Epidermal melanocyte (primary cell): Measurements from ENCODE around the gene SEPTIN2.
"Not testable (repeated sequence)": the region's sequence is repeated elsewhere in the genome, so short reads cannot be mapped to it uniquely, and the experiment has no call there.

Source experiments
- DNase-seq: peaks from one replicate; pipeline ENCODE4 v3.0.0; 2011; ENCODE audit warnings: low spot score; ENCODE audit not compliant: insufficient read length

Gene SEPTIN2

DNA sequence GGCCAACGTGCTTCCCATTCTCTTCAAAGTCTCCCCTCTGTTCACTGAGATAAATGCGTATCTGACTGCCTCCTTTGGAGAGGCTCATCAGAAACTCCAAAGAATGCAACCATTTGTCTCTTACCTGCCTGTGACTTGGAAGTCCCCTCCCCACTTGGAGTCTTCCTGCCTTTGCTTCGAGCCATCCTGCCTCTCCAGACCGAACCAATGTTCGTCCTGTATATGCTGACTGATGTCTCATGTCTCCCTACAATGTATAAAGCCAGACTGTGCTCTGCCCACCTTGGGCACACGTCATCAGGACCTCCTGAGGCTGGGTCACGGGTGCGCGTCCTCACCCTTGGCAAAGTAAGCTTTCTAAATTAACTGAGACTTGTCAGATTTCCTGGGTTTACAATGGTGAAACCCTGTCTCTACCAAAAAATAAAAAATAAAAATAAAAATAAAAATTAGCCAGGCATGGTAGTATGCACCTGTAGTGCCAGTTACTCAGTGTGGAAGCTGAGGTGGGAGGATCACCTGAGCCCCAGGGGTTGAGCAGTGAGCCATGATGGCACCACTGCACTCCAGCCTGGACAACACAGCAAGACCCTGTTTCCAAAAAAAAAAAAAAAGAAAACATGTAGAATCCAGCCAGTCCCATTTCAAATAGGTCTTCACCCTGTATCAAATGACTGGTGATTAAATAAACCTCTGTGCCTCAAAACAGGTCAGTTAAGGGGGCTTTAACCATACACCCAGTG is 29.2 kb upstream of the SEPTIN2 start:
- DNase-seq: no peak

DNA sequence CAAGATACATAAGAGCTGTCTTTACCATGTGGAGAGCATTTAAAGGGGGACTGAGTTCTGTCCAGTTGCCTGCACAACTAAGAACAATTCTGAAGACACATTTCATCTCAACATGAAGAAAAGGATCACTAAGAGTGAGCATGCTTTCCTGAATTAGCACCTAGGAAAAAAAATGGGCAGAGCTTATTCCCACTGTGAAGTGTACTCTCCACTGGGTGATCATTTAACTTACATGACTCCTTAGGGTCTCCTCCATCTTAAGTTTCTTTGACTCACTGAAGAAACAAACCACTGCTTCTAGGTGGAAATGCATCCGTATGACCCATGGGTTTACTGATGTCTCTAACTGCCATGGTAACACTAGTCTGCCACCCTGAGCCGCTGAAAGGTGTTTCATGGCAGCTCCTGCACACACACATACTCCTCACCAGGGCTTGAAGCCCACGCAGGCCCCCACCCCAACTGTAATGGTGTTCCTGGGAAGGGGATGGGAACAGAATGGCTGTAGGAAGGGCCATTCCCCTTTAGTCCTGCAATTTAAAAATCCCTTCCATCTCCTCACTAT is 27.3 kb upstream of the SEPTIN2 start:
- DNase-seq: no peak

DNA sequence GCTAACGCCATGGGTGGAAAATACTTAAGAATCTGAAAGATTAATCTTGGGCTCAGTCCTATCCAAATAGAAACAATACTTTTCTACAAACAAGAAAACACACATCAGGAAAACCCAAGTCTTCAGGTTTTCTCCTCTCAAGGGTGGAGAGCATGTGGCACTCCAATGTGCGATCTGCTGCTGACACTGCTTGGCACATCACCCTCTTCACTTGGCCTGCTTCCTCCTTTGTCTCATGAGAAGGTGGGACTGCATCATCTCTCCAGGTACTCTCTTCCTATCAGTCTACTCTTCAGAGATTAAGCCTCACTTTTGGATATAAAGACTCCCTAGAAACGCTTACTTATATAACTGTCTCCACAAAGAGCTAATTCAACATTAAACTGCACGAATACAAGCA is 26.7 kb upstream of the SEPTIN2 start:
- DNase-seq: no peak

DNA sequence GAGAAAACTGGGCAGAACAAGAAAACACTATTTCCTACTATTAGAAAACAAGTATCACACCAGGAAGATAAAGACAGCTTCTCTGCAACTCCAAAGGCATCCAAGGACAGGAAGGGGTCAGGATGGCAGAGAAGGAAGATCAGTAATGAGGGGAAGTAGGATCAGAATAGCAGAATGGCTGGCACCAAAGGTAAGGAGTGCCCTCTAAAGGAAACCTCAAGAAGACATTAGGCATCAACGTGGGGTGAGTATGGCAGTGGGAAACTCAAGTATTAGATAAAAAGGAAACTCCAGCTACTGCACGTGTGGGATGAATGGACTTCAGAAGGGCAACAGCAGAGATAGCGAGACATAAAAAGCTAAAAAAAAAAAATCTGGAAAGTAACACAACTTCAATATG is 26.1 kb upstream of the SEPTIN2 start:
- no peak for DNase-seq

DNA sequence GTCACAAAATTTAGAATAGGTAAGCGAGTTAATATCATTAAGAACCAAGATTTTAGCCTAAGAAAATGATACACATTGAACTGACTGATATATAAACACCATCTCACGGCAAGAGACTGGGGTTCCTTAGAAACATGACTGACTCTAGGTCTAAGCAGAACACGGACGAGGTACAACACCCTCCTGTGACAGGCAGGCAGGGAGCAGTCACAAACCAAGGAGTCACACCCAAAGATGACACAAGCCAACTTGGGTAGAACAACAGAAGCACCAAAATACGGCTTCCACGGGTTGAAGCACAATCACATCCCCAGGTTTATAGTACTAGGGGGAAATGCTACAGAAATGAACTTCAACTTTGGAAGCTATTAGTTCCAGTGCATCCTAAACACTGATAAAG is 24.6 kb upstream of the SEPTIN2 start:
- DNase-seq: no peak

DNA sequence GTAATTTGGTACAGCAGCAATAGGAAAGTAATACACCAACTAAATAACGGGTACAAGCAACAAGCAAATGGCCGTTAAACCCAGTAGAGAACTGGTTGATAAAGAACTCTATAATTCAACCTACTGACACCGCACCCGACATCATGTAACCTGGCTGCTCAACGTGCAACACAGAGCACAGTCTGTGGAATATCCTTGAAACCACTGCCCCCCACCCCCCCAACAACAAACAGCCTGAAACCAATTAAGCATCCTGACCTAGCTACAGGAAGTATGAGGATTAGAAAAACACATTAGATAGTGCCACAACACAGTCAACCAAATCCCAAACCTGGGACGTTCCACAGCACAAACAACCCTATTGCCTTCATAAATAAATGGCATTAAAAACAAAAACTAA is 23.7 kb upstream of the SEPTIN2 start:
- DNase-seq: no peak

DNA sequence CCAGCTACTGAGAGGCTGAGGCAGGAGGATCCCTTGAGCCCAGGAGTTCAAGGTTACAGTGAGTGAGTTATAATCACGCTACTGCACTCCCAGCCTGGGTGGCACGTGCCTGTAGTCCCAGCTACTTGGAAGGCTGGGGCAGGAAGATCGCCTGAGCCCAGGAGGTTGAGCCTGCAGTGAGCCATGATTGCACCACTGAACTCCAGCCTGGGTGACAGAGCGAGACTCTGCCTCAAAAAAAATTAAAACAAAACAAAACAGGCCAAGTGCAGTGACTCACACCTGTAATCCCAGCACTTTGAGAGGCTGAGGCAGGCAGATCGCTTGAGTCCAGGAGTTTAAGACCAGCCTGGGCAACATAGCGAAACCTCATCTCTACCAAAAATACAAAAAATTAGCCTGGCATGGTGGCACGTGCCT is 22.3 kb upstream of the SEPTIN2 start:
- not testable (repeated sequence) for DNase-seq

DNA sequence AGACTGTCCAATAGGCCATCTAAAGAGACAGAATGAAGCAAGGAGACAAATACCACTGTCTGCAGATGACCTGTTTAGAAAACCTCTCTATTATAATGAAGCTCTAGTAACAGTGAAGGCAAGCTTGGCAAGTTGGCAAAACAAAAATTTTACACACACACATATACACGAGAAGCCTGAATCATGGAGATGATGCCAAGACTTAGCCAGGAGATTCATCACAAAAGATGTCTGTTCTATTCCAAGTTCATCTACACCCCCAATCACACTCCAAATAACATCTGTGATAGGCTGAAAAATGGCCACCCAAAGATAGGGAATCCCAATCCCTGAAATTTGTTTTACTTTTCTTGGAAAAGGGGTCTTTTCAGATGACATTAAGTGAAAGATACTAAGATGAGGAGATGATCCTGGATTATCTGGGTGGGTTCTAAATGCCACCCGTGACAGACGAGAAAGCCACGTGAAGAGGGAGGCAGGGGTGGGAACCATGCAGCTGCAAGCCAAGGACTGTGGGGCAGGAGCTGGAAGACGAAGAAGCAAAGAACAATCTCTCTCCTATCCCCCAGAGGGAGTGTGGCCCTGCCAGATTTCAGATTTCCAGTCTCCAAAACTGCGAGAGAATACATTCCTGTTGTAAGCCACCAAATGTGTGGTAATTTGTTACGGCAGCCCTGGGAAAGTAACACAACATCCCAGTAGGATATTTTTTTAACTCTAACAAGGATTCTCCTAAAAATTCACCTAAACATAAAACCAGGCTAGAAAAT is 20.2 kb upstream of the SEPTIN2 start:
- no peak for DNase-seq

DNA sequence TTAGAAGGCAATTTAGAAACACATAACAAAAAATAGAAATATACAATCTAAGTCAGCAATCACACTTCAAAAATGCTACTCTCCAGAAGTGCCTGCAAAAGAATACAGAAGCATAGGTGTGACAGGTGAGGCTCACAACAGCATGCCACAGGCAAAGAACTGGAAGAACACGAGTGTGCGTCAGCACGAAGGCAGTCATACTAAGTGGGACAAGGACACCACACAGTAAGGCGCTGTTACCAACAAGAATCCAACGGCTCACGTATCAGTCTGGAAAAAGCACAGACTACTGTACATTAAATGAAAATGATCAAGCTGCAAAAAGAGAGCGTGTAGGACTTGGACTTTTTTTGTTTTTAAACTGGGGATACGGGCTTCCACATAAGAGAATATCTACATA is 19.0 kb upstream of the SEPTIN2 start:
- no peak for DNase-seq

DNA sequence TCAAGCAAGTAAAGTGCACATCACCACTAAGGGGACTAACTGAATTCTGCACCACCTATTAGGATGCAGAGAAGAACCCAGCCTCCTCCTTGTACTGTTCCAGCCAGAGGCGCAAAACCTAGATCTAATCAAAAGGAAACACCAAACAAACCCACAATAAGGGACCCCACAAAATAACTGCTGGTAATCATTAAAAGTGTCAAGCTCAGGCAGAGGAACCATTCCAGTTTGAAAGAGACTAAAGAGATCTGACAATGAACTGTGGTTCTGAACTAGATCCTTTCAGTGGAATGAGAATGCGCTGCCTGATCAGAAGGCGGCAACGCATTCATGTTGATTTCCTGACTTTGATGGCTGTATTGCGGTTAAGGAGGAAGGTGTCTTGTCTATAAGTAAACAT is 17.1 kb upstream of the SEPTIN2 start:
- no peak for DNase-seq

DNA sequence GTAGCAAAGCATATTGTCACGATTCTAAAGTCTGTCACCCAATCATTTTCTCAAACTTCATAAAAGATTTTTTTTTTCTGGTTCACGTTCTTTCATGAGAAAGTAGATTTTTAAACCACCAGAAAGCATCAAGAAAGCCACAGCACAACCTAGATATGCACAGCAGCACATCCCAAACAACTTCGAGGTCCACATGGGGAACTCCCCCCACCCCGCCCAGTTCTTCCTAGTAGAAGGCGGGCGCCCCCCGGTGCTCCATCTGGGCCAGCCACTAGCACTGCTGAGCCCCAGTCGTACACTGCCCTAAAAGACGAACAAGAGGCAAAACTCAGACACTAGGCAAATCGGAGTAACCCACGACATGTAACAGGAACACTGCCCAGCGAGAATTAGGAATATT is 15.7 kb upstream of the SEPTIN2 start:
- no peak for DNase-seq

DNA sequence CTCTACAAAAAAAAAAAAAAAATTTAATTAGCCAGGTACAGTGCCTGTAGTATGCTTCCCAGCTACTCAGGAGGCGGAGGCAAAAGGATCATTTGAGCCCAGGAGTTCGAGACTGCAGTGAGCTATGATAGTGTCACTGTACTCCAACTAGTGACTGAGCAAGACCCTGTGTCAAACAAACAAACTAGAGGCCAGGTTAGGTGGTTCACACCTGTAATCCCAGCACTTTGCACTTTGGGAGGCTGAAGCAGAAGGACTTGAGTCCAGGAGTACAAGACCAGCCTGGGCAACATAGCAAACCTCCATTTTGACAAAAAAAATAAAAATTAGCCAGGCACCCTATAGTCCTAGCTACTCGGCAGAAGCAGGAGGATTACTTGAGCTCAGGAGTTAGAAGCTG is 13.6 kb upstream of the SEPTIN2 start:
- DNase-seq: no peak

DNA sequence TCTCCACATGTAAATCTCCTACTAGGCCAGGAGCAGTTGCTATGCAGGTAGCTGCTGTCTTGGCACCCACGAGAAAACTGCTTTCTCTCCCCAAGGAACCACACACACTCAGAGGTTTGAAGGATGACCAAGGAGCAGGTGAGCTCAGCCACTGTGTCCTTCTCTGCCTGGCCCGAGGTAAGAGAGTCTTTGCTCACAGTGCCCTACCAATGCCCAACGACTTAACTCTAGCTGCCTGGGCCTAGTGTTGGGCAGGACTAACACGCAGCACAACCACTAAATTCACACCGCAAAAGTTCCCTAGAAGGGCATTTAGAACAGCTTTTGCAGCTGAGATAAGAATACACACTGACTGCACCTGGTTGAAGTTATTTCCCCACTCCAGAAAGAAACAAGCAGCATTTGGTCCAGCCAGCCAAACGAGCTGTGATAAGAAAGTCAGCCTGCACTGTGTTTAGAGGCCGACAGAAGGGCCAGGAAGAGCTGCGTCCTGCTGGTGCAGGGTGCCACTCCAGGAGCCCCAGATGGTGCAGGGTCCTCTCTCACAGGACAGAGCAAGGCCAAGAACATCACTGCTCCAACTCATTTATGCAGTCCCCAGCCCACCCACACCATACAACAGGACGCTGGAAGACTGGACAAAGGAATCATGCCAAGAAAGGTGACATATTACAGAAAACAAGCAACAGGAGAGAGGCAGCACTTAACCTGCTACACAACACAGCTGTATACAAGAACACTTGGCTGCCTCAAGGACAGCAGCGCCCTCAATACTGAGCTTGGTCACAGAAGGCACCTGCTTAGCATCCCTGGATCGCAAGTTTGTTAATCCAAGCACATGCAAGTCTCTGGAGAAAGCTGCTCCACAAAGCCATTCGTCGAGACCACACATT is 12.7 kb upstream of the SEPTIN2 start:
- DNase-seq: no peak

DNA sequence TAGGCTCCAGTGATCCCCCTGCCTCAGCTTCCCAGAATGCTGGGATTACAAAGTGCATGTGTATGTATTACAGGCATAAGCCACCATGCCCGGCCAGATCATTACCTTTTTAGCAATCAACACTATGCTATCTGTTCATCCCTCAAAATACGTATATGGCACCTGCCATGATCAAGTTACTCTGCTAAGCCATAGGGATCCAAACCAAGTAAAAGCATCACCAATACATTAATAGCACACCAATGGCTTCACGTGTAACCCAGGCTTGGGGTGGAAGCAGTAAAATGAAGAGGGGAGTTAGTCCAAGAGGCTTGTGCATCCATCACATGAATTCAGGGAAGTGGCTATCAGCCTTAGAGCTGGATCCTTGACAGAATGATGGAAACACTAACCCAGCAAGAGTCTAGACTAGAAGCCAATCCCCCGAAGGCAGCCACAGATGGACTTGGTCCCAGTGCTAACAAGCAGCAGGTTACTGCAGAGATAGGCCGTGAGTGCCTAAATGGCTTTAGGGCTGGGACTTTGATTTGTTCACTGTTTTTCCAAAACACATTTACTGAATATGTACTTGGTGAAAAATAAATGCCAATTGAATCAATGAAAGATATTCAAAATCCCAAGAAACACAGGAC is 11.6 kb upstream of the SEPTIN2 start:
- no peak for DNase-seq

DNA sequence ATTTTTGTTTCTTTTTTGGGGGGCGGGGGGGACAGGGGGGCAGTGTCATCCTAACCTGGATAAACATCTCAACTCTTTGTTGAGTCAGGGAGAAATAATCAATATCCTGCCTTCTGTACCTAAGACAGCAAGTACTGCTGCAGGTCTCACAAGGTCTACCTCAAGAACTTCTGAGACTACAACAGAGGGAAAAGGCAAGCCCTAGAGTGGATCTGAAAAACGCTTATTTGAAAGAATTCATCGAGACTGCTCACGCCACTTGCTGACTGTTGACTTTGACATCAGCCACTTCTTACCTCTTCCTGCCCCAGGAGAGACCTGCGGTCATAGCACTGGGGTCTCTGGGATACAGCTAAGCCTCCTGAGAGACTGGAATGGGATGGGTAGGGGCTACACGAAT is 8.7 kb upstream of the SEPTIN2 start:
- no peak for DNase-seq

DNA sequence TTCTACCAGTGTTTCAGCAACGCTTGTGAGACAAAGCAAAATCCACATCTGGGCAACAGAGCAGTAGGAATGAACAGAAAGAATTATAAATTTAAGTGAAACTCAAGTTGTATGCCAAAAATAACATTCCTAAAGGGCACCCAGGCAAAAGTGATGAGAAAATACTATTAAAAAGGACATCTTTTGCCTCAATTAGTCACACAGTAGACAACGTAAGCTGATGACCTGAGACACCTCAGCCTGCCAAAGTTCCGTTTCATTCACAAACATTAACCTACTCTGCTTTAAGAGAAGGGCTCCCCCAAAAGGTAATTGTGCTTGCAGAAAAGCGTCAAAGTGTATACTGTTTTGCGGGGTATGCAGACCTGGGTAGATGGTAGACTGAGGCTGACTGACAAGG is 7.5 kb upstream of the SEPTIN2 start:
- DNase-seq: no peak

DNA sequence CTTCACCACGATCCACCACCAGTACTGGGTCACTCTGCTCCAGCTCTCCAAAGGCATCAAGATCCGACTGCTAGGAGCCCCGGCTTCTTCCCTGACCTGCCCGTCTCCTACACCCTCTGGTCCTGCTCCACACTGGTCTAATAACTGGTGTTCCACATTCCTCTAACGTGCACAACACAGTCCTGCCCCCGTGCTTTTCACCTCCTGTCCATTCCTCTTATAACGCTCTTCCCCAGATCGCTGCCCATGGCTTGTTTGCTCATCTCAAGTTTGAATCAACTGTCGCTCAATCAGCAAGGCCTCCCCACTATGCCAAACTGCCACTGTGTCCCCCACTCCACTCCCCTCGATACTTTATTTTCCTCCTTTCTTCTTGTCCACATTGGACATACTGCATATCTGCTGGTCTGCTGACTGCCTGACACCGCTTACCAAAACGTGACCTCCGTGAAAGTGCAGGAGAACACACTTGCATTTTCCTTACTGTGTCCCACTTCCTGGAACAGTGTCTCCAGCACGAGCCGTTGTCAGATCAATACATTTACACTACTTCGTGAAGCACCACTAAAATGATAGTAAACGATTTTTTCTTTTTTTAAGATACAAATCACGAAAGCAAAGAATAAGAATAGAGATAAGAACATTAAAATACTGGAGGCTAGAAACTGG is 6.8 kb upstream of the SEPTIN2 start:
- DNase-seq: no peak

DNA sequence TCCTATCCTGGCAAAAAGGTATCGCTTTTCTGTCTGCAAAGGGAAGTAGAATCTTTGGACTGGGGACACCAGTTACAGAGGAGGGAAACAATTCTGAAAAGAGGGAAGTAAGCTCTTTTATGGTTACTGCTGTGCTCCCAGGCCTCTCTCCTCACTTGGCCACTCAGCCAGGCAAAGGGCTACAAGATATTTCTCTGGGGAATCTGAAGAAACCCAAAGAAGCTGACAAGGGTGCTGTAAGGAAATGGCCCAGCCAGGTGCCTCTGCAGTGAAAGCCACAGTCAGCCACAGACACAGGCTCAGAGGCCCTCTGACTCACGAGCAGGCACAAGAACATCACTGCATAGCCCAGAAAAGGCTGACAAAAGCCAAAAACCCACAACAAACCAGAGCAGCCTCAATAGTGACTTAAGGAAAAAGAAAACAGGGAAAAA is 6.0 kb upstream of the SEPTIN2 start:
- no peak for DNase-seq

DNA sequence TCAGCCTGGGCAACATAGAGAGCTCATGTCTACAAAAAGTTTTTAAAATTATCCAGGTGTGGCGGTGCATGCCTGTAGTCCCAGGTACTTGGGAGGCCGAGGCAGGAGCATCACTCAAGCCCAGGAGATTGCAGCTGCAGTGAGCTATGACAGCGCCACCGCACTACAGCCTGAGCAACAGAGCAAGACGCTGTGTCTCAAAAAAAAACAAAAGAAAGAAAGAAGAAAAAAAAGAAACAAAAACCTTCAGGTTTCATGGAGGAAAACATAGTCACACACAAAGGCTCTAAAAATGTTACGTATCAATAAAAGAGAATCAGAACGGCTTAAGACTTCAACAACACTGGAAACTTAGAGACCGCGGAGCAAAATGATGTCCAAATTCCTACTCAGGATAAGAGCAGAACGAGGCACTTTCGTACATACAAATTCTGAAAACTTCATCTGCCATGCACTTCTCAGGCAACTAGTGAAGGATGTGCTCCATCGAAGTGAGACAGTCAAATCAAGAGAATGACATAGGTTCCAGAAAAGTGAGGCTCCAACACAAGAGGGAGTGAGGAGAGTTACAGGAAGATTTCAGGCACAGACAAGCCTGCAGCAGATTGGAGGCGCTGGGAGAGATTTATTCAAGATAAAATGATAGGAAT is 4.7 kb upstream of the SEPTIN2 start:
- no peak for DNase-seq

DNA sequence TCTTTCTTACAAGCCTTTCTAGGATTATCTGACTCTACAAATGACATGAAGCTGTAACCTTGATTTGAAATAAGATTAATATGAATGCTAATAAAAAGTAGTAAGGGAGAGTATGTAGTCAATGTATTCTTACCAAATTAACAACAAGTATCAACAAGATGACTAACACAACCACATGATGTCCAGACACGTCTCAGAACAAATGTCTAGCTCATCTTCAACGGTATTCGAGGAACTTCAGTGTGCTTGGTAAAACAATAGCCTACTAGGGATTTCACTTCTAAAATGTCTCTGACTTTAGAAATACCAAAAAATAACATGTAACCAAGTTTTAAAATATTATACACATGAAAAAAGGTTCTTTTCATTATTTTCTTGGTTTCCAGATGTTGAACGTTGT is 3.6 kb upstream of the SEPTIN2 start:
- no peak for DNase-seq
